Esophagus squamous epithelium (tissue), 5 donors: ENCODE measurements around the gene DUSP19. TPM values are rescaled to one million over a fixed set of nuclear protein-coding genes. Genes with fewer than 3 reads are reported as not detected.

Experiments used
- DNase-seq: peaks from one replicate; lab custom pipeline; 2025; lab: John Stamatoyannopoulos, UW
- H3K27ac ChIP-seq, 4 donors: fragments of 200-600 bp; sonication (generic); one replicate each; pipeline ENCODE4 v1.5.1; 2016 to 2019; ENCODE audit warnings: mild to moderate bottlenecking in 1 of 4
- H3K27me3 ChIP-seq, 4 donors: fragments of 200-600 bp; sonication (generic); 1 replicate in 3 of 4; 2 replicates in 1 of 4; pipeline versions ENCODE4 v1.5.1 to v1.6.0; 2017 to 2021; ENCODE audit warnings: antibody characterized with exemption in 1 of 4
- H3K36me3 ChIP-seq, 3 donors: fragments of 200-600 bp; sonication (generic); one replicate each; pipeline ENCODE4 v1.5.1; 2016 to 2019
- H3K4me1 ChIP-seq, 3 donors: fragments of 200-600 bp; sonication (generic); one replicate each; pipeline ENCODE4 v1.5.1; 2017 to 2019
- H3K4me3 ChIP-seq, 4 donors: fragments of 200-600 bp; sonication (generic); 1 replicate in 3 of 4; 2 replicates in 1 of 4; pipeline ENCODE4 v1.5.1; 2016 to 2019; ENCODE audit warnings: mild to moderate bottlenecking in 2 of 4, moderate library complexity in 1 of 4
- H3K9me3 ChIP-seq, 3 donors: fragments of 200-600 bp; sonication (generic); one replicate each; pipeline ENCODE4 v1.5.1; 2016 to 2019
- CTCF ChIP-seq, 6 experiments: fragments of 450-650 bp in 4 of 6; fragments of 200-600 bp in 2 of 6; sonication (generic) in 2 of 6; IDR thresholded peaks; one replicate each; pipeline ENCODE4 v1.5.1; 2016 to 2019; ENCODE audit warnings: antibody characterized with exemption in 6 of 6, mild to moderate bottlenecking in 4 of 6, moderate library complexity in 4 of 6
- POLR2A ChIP-seq, 4 donors: fragments of 450-650 bp; IDR thresholded peaks; one replicate each; pipeline ENCODE4 v1.6.1; 2017; ENCODE audit warnings: antibody characterized with exemption in 4 of 4, mild to moderate bottlenecking in 4 of 4, moderate library complexity in 3 of 4
- WGBS, 2 donors: methylation state at CpG; one replicate each; pipeline ENCODE4 v1.1.5; 2018; 5-methylcytosine and 5-hydroxymethylcytosine counted together
- intact Hi-C: fragments of 100-400 bp; cut with DNase I; formaldehyde crosslinking; loops from one replicate; pipeline ENCODE4 v1.15.0; 2022
- total RNA-seq, 4 donors: library from RNA; depleted of rRNA; stranded (reverse); fragments of >200 nt; gene quantifications; one replicate each; pipeline ENCODE4 v1.1.0, GENCODE V29; 2016
- donor health status: DM: yes; HTN: yes; CAD: no.

DUSP19 gene
- total RNA-seq, 4 donors from 2014 or later, result 0.27 to 1.5 (median 0.86) TPM

GRCh38 chr2:183057333-183057985, 21.1 kb upstream of the DUSP19 start:
- Histone ChIP-seq H3K27ac (no peak overlapping the region), H3K4me3 (no peak overlapping the region), H3K27me3 (no peaks in the 10 kb centered on the region), H3K9me3 (no peaks in the 10 kb centered on the region), H3K36me3 (no peaks in the 10 kb centered on the region), H3K4me1 (peaks cover 0 to 20% (median 3%) of the 10 kb centered on the region in 3 donors)
- WGBS, 2 donors, result 49 to 78% methylated on average over 3 of the region's 3 CpGs
- intact Hi-C loops, result no loop called here
- TF ChIP-seq CTCF (IDR thresholded peaks at IDR 0.05), result no peak
- no peak for TF ChIP-seq POLR2A (IDR thresholded peaks at IDR 0.05)
- no peak for DNase-seq

GRCh38 chr2:183059561-183059960, 19.0 kb upstream of the DUSP19 start:
- intact Hi-C loops, result no loop called here
- no peak for DNase-seq
- peak overlapping the region in 3 of 4 donors; percentile 30 to 70 (median 49) for H3K27ac ChIP-seq
- 19 to 21% methylated on average over 1 of the region's 1 CpG for WGBS, 2 donors
- H3K36me3 ChIP-seq, result no peaks in the 10 kb centered on the region
- no peak overlapping the region for H3K4me3 ChIP-seq
- no peaks in the 10 kb centered on the region for H3K9me3 ChIP-seq
- TF ChIP-seq POLR2A (IDR thresholded peaks at IDR 0.05), result no peak
- TF ChIP-seq CTCF (IDR thresholded peaks at IDR 0.05), result no peak
- H3K27me3 ChIP-seq, result no peaks in the 10 kb centered on the region
- H3K4me1 ChIP-seq, result peaks cover 0 to 20% (median 3%) of the 10 kb centered on the region in 3 donors

- no peak for TF ChIP-seq CTCF (IDR thresholded peaks at IDR 0.05)
- no peak for TF ChIP-seq POLR2A (IDR thresholded peaks at IDR 0.05)
These were observed 17.8 kb upstream of the DUSP19 start for GRCh38 chr2:183060571-183061231.

GRCh38 chr2:183063083-183063482, 15.5 kb upstream of the DUSP19 start:
- H3K9me3 ChIP-seq, result no peaks in the 10 kb centered on the region
- no peak overlapping the region for H3K4me3 ChIP-seq
- H3K27ac ChIP-seq, result no peak overlapping the region
- no peaks in the 10 kb centered on the region for H3K36me3 ChIP-seq
- H3K4me1 ChIP-seq, result peaks cover 0 to 10% (median 3%) of the 10 kb centered on the region in 3 donors
- no peaks in the 10 kb centered on the region for H3K27me3 ChIP-seq
- DNase-seq, result no peak
- intact Hi-C loops, result no loop called here
- 18 to 19% methylated on average over 2 of the region's 2 CpGs for WGBS, 2 donors
- TF ChIP-seq POLR2A (IDR thresholded peaks at IDR 0.05), result no peak
- TF ChIP-seq CTCF (IDR thresholded peaks at IDR 0.05), result no peak

More at GRCh38 chr2:183060571-183061231, 17.8 kb upstream of the DUSP19 start:
- peaks cover 0 to 20% (median 3%) of the 10 kb centered on the region in 3 donors for H3K4me1 ChIP-seq
- no peak for DNase-seq
- H3K27me3 ChIP-seq, result no peaks in the 10 kb centered on the region
- H3K4me3 ChIP-seq, result no peak overlapping the region
- no peaks in the 10 kb centered on the region for H3K36me3 ChIP-seq
- WGBS, 2 donors, result 96% methylated on average over 14 of the region's 14 CpGs
- intact Hi-C loops, result no loop called here
- no peaks in the 10 kb centered on the region for H3K9me3 ChIP-seq
- peak overlapping the region in 1 of 4 donors; percentile 70 for H3K27ac ChIP-seq

- TF ChIP-seq CTCF (IDR thresholded peaks at IDR 0.05) (no peak), POLR2A (IDR thresholded peaks at IDR 0.05) (no peak)
- no peaks in the 10 kb centered on the region for H3K9me3 ChIP-seq
- intact Hi-C loops, result no loop called here
- no peaks in the 10 kb centered on the region for H3K36me3 ChIP-seq
- WGBS, 2 donors, result 78% methylated on average over 2 of the region's 3 CpGs
- DNase-seq, result no peak
- no peak overlapping the region for H3K27ac ChIP-seq
- H3K4me3 ChIP-seq, result no peak overlapping the region
- H3K27me3 ChIP-seq, result peaks cover 0 to 10% (median 0%) of the 10 kb centered on the region in 4 donors
- H3K4me1 ChIP-seq, result no peaks in the 10 kb centered on the region
These were observed 10.0 kb upstream of the DUSP19 start for GRCh38 chr2:183068561-183068960.
